Right cardiac atrium (tissue), 5 donors: Measurements from ENCODE around the gene USP14. TPM values are rescaled to one million over a fixed set of nuclear protein-coding genes. Genes with fewer than 3 reads are reported as not detected.
A peak's percentile ranks its signal among the peaks of the same experiment; 100 is the strongest.

ENCODE experiments used
- ATAC-seq, 2 donors: fragments of 200-7000 bp; cut with Tn5 transposase; one replicate each; pipeline versions ENCODE4 v1.8.0 to v1.9.1; 2020; ENCODE audit warnings: moderate library complexity in 2 of 2, mild to moderate bottlenecking in 1 of 2
- DNase-seq, 3 donors: peaks; one replicate each; pipeline ENCODE4 v3.0.0-alpha.2; 2020
- H3K27ac ChIP-seq: one replicate; pipeline ENCODE4 v1.5.1; 2013; ENCODE audit warnings: mild to moderate bottlenecking, low read length, control low read depth, moderate library complexity
- H3K27me3 ChIP-seq: one replicate; pipeline ENCODE4 v1.6.1; 2013; ENCODE audit not compliant: control insufficient read depth, insufficient read depth
- H3K4me1 ChIP-seq: one replicate; pipeline ENCODE4 v1.6.1; 2013; ENCODE audit warnings: low read length; ENCODE audit not compliant: control insufficient read depth, insufficient read depth
- H3K4me3 ChIP-seq: one replicate; pipeline ENCODE4 v1.5.1; 2013; ENCODE audit warnings: low read length, control low read depth
- H3K9me3 ChIP-seq: one replicate; pipeline ENCODE4 v1.6.1; 2013; ENCODE audit warnings: low read length; ENCODE audit not compliant: control insufficient read depth
- WGBS: extraction: QIAGEN DNeasy Blood & Tissue Kit; methylation state at CpG from one replicate; pipeline ENCODE4 v1.1.7; 2013; 5-methylcytosine and 5-hydroxymethylcytosine counted together
- intact Hi-C, 4 donors: fragments of 100-400 bp; cut with DNase I; formaldehyde crosslinking; loops; one replicate each; pipeline versions ENCODE4 v1.11.0 to v1.14.0; 2022 to 2023
- microRNA-seq, 2 donors: library from miRNA; unstranded; fragments of <30 nt; microRNA quantifications; one replicate each; pipeline ENCODE4 v1.2.0, GENCODE V29; 2020 to 2021
- polyA plus RNA-seq: library from polyadenylated mRNA; stranded (reverse); fragments of 200-250 nt; gene quantifications from one replicate; pipeline ENCODE4 v1.2.3, GENCODE V29; 2013
- total RNA-seq, 4 donors: library from RNA; stranded (reverse); fragmentation: NEBNext Ultra II Directional; extraction: Animal tissue kit (Norgen Biotek cat#: 25700); gene quantifications; one replicate each; pipeline ENCODE4 v1.2.1, GENCODE V29; 2021
- donor health status: healthy with polysubstance abuse.
- donor health status: DM: no; HTN: yes; CAD: no.
- donor health status: DM: no; HTN: no; CAD: no.
- donor health status: DM: no; HTN: yes; CAD: no; lungs with severe emphysema.
- donor health status: DM: yes; HTN: yes; CAD: no.

Gene USP14
- total and polyA plus RNA-seq, 5 donors = 27.0 to 48.8 (median 42.2) TPM

GRCh38 chr18:240175-240574 is 81.8 kb downstream of the USP14 start:
- H3K27me3 ChIP-seq = no peaks in the 10 kb centered on the region
- H3K4me1 ChIP-seq = peaks cover 3% of the 10 kb centered on the region
- intact Hi-C loops = no loop called here
- WGBS = 72% methylated on average over 1 of the region's 1 CpG
- ATAC-seq = peak; percentile 81 to 86
- H3K27ac ChIP-seq = peak overlapping the region; percentile 77
- no peak for DNase-seq
- H3K9me3 ChIP-seq = no peaks in the 10 kb centered on the region
- H3K4me3 ChIP-seq = no peak overlapping the region

DNA sequence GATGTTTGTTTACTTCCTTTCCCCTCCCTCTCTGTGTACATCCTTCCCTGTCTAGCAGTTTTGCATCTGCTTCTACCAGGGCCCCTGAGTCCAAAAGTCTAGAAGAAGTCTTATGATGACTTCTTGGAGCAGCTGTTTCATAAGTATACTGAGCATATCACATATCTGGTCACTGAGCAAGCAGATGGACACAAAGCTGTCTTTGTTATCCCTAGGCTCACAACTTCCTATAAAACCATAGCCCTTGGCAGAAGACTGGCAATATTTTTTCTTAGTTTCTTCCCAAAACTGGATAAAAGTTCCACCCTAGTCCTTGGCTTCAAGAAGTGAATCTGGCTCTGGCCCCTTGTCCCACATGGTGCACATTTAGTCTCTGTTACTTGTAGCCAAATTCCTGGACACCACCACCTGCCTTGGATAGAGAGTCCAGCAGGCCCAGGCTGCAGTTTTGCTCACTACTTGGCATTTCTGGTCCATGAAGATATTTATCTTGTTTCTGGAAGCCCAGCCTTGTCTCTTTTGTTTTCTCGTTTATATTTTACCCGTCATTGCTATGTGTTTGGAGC is 87.0 kb downstream of the USP14 start:
- 90% methylated on average over 2 of the region's 2 CpGs for WGBS
- ATAC-seq (no peak), DNase-seq (no peak)
- Histone ChIP-seq H3K4me1 (no peaks in the 10 kb centered on the region), H3K27me3 (no peaks in the 10 kb centered on the region), H3K9me3 (no peaks in the 10 kb centered on the region), H3K4me3 (no peak overlapping the region), H3K27ac (no peak overlapping the region)
- intact Hi-C loops = no loop called here

GRCh38 chr18:248053-248452 is 89.7 kb downstream of the USP14 start:
- DNase-seq (no peak), ATAC-seq (no peak)
- H3K27me3 ChIP-seq = no peaks in the 10 kb centered on the region
- intact Hi-C loops = no loop called here
- no peak overlapping the region for H3K27ac ChIP-seq
- H3K9me3 ChIP-seq = no peaks in the 10 kb centered on the region
- no peak overlapping the region for H3K4me3 ChIP-seq
- WGBS = 94% methylated on average over 4 of the region's 4 CpGs
- no peaks in the 10 kb centered on the region for H3K4me1 ChIP-seq

- intact Hi-C loops = no loop called here
- no peaks in the 10 kb centered on the region for H3K9me3 ChIP-seq
- no peak overlapping the region for H3K4me3 ChIP-seq
- 98% methylated on average over 2 of the region's 2 CpGs for WGBS
- DNase-seq (no peak), ATAC-seq (no peak)
- H3K27ac ChIP-seq = no peak overlapping the region
- no peaks in the 10 kb centered on the region for H3K27me3 ChIP-seq
- H3K4me1 ChIP-seq = no peaks in the 10 kb centered on the region
Observed at GRCh38 chr18:250685-251084, 92.3 kb downstream of the USP14 start.

- Histone ChIP-seq H3K4me1 (no peaks in the 10 kb centered on the region), H3K27ac (no peak overlapping the region), H3K4me3 (no peak overlapping the region), H3K27me3 (no peaks in the 10 kb centered on the region), H3K9me3 (no peaks in the 10 kb centered on the region)
- WGBS = 97% methylated on average over 5 of the region's 5 CpGs
- DNase-seq (no peak), ATAC-seq (no peak)
- intact Hi-C loops = no loop called here
Observed at GRCh38 chr18:251572-251971, 93.2 kb downstream of the USP14 start.

- Histone ChIP-seq H3K9me3 (no peaks in the 10 kb centered on the region), H3K27me3 (no peaks in the 10 kb centered on the region), H3K27ac (no peak overlapping the region), H3K4me1 (no peaks in the 10 kb centered on the region), H3K4me3 (no peak overlapping the region)
- DNase-seq = no peak
- no peak for ATAC-seq
- intact Hi-C loops = no loop called here
- WGBS = 93% methylated on average over 1 of the region's 1 CpG
Observed at GRCh38 chr18:253121-253520, 94.8 kb downstream of the USP14 start.

DNA sequence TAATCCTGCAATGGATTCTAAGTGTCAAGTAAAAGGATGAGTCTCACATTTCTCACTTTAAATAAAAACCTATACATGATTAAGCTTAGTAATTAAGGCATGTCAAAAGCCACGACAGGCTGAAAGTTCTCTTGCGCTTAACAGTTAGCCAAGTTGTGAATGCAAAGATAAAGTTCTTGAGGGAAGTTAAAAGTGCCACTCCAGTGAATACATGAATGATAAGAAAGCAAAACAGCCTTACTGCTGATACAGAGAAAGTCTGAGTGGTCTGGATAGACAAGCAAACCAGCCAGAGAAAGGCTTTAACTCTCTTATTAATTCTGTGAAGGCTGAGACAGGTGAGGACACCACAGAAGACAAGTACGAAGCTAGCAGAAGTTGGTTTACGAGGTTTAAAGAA is 96.8 kb downstream of the USP14 start:
- Histone ChIP-seq H3K27ac (no peak overlapping the region), H3K27me3 (no peaks in the 10 kb centered on the region), H3K4me3 (no peak overlapping the region), H3K4me1 (no peaks in the 10 kb centered on the region), H3K9me3 (no peaks in the 10 kb centered on the region)
- no peak for ATAC-seq
- DNase-seq = no peak
- intact Hi-C loops = no loop called here
- WGBS = 80% methylated on average over 4 of the region's 4 CpGs

- intact Hi-C loops = no loop called here
- no peaks in the 10 kb centered on the region for H3K27me3 ChIP-seq
- H3K9me3 ChIP-seq = no peaks in the 10 kb centered on the region
- 82% methylated on average over 2 of the region's 2 CpGs for WGBS
- H3K27ac ChIP-seq = no peak overlapping the region
- DNase-seq (no peak), ATAC-seq (no peak)
- no peaks in the 10 kb centered on the region for H3K4me1 ChIP-seq
- no peak overlapping the region for H3K4me3 ChIP-seq
Observed at GRCh38 chr18:260547-260946, 102.2 kb downstream of the USP14 start.

GRCh38 chr18:261398-262073 is 103.2 kb downstream of the USP14 start:
- no peak overlapping the region for H3K27ac ChIP-seq
- no peak for ATAC-seq
- no peaks in the 10 kb centered on the region for H3K9me3 ChIP-seq
- H3K4me3 ChIP-seq = no peak overlapping the region
- DNase-seq = no peak
- WGBS = 94% methylated on average over 2 of the region's 2 CpGs
- intact Hi-C loops = no loop called here
- no peaks in the 10 kb centered on the region for H3K4me1 ChIP-seq
- no peaks in the 10 kb centered on the region for H3K27me3 ChIP-seq

Small RNA genes lying within 50 kb of the gene (microRNA-seq; reads per million reads assigned to microRNA genes)
- 0 reads per million in 2 donors for gene MIR8078

Other genes starting within 250 kb of the USP14 start
- not detected for gene TUBB8B, start 108.9 kb upstream of the USP14 start, total RNA-seq
- not detected for gene TUBB8B, start 108.9 kb upstream of the USP14 start, polyA plus RNA-seq
- 10 to 100 TPM; 12.8 to 17.3 (median 15.6) TPM for gene THOC1, start 109.5 kb downstream of the USP14 start, total RNA-seq
- gene THOC1, start 109.5 kb downstream of the USP14 start, polyA plus RNA-seq = 19.2 TPM